HG03108 (cell line): ENCODE data around the gene KCNN4.
"Not testable (repeated sequence)": the region's sequence is repeated elsewhere in the genome, so short reads cannot be mapped to it uniquely, and the experiment has no call there.

Source experiments
- ATAC-seq: cut with Tn5 transposase; IDR thresholded peaks from one replicate; pipeline ENCODE4 v1.9.1; 2021; ENCODE audit warnings: moderate library complexity; ENCODE audit not compliant: unreplicated experiment

KCNN4 gene

GRCh38 chr19:43780706-43781525 is at the start of gene KCNN4:
Gene KCNN4 (minus strand): TSS chr19:43780973. CDS start chr19:43780861, 112 bp downstream.
- peak; percentile 40 for ATAC-seq

GRCh38 chr19:43826787-43827754 is 46.3 kb upstream of the KCNN4 start, which contains the start of gene ZNF283:
Gene ZNF283 (plus strand): TSS chr19:43827321. CDS start chr19:43833505, 6,184 bp downstream.
- ATAC-seq: peak; percentile 85

GRCh38 chr19:43824572-43824971 is 43.8 kb upstream of the KCNN4 start:
- not testable (repeated sequence) for ATAC-seq

- not testable (repeated sequence) for ATAC-seq
These were observed 43.1 kb upstream of the KCNN4 start for GRCh38 chr19:43823856-43824255.

GRCh38 chr19:43820884-43821215 is 40.1 kb upstream of the KCNN4 start:
- no peak for ATAC-seq

- ATAC-seq: no peak
These were observed 39.5 kb upstream of the KCNN4 start for GRCh38 chr19:43820098-43820883.

GRCh38 chr19:43818500-43818899 is 37.7 kb upstream of the KCNN4 start:
- no peak for ATAC-seq

GRCh38 chr19:43817454-43817853 is 36.7 kb upstream of the KCNN4 start:
- not testable (repeated sequence) for ATAC-seq

- no peak for ATAC-seq
These were observed 34.0 kb upstream of the KCNN4 start for GRCh38 chr19:43814663-43815352.

GRCh38 chr19:43812688-43813087 is 31.9 kb upstream of the KCNN4 start:
- no peak for ATAC-seq

- ATAC-seq: no peak
These were observed 31.5 kb upstream of the KCNN4 start for GRCh38 chr19:43812259-43812658.

GRCh38 chr19:43811837-43812236 is 31.1 kb upstream of the KCNN4 start:
- no peak for ATAC-seq

GRCh38 chr19:43809762-43810696 is 29.3 kb upstream of the KCNN4 start:
- ATAC-seq: no peak

GRCh38 chr19:43807651-43808050 is 26.9 kb upstream of the KCNN4 start:
- no peak for ATAC-seq

- ATAC-seq: no peak
These were observed 26.1 kb upstream of the KCNN4 start for GRCh38 chr19:43806848-43807247.

GRCh38 chr19:43806401-43806800 is 25.6 kb upstream of the KCNN4 start:
- ATAC-seq: not testable (repeated sequence)

- no peak for ATAC-seq
These were observed 23.7 kb upstream of the KCNN4 start for GRCh38 chr19:43804432-43804831.

GRCh38 chr19:43802216-43802951 is 21.6 kb upstream of the KCNN4 start, which contains the start of gene LYPD5:
Gene LYPD5 (minus strand): TSS chr19:43802447. CDS start chr19:43802380, 67 bp downstream.
- ATAC-seq: no peak
